Esophagus mucosa (tissue), 1 donor: ENCODE results near the gene ADRA1B. TPM values are rescaled to one million over a fixed set of nuclear protein-coding genes. Genes with fewer than 3 reads are reported as not detected.

Source experiments
- ATAC-seq: fragments of 200-7000 bp; cut with Tn5 transposase; one replicate; pipeline ENCODE4 v1.9.1; 2020
- total RNA-seq: library from RNA; stranded (reverse); gene quantifications from one replicate; pipeline ENCODE4 v1.2.4, GENCODE V29; 2023
- donor health status: DM: yes; HTN: yes; CAD: no.

Gene ADRA1B
- not detected for total RNA-seq

DNA sequence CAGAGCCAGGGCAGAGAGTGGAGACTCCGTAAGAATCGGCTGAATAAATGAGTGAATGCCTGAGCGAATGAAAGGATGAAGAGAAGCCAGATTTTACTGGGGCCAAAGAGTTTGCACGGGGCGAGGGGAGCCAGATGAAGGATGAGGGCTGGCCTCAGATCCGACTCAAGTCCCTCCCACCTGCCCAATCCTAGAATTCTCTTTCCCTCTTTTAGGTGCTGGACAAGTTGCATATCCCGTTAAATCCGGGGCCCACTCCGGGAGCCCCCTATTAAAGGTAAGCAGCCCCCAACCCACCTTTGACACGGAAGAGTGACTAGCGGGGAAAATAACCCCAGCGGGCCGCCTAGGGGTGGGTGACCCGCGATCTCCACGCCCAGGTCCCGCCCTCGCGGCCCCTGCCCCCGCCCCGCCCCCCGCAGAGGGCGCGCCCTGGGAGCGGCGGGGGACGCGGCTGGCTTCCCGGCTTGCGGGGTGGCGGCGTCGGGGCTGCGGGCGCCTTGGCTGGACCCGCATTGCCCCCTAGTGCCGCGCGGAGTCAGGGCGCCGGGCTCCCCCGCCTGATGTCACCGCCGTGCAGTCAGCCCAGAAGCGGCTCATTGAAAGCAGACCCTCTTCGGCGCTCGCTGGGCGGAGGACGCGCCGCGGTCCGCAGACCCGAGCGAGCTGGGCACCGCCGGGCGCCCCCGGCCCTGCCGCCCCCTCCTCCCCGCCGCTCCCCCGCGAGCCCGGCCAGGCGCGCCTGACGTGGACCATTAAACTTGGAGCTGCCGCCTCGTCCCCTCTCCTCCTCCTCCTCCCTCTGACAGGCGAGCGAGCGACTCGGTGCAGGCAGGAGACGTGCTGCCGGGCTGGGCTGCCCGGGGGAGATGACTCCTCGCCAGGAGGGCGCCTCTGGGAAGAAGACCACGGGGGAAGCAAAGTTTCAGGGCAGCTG is at the start of gene ADRA1B:
Gene ADRA1B, plus strand, starts transcription at position 579 of the 937 bp plus-strand sequence. CDS start 424 bp downstream, outside the sequence.
- ATAC-seq, result peak; percentile 72

GRCh38 chr5:159873680-159874079 is 42.6 kb upstream of the ADRA1B start:
- ATAC-seq, result no peak

GRCh38 chr5:159874263-159874662 is 42.0 kb upstream of the ADRA1B start:
- ATAC-seq, result no peak

GRCh38 chr5:159877016-159877415 is 39.3 kb upstream of the ADRA1B start:
- no peak for ATAC-seq

GRCh38 chr5:159877894-159878448 is 38.3 kb upstream of the ADRA1B start:
- ATAC-seq, result peak; percentile 59

- no peak for ATAC-seq
Measured at GRCh38 chr5:159878988-159879471, 37.3 kb upstream of the ADRA1B start.

- ATAC-seq, result no peak
Measured at GRCh38 chr5:159880676-159881075, 35.6 kb upstream of the ADRA1B start.

DNA sequence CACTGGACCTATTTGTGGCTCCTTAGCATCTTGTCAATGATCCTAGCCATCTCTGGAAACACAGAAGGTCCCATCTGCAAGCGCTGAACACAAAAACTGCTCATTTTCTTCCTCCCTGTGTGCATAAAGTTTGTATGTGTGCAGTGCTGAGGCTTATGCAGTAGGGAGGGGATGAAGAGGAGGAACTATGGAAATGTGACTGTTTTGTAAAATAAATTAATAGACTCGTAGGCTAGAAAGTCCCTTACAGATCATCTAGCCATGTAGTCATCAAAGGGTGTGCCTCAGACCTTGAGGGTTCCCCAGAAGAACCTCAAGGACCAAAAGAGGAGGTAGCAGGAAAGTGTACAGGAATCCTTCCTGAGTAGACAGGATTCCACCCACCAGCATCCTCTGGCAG is 34.3 kb upstream of the ADRA1B start:
- no peak for ATAC-seq

- ATAC-seq, result no peak
Measured at GRCh38 chr5:159883522-159883950, 32.7 kb upstream of the ADRA1B start.

GRCh38 chr5:159884917-159885620 is 31.2 kb upstream of the ADRA1B start:
- ATAC-seq, result no peak

DNA sequence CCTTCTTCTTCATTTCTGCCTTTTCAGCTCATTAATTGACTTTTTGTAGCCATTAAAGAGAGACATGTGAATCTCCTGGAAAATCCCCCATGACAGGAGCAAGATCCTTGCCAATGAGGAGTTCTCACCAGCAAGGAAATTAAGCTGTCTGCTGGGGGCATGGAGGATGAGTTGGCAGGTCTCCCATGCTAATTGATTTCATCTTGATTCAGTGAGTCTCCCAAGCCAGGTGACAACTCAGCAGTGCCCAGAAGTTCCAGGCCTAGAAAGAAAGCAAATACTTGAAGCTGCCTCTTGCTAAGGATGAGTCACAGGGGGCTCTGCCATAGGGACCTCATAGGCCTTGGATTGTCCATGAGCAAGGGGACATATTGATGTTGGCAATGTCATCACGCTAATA is 30.0 kb upstream of the ADRA1B start:
- ATAC-seq, result no peak

GRCh38 chr5:159887050-159887449 is 29.2 kb upstream of the ADRA1B start:
- ATAC-seq, result no peak

GRCh38 chr5:159888860-159889259 is 27.4 kb upstream of the ADRA1B start:
- no peak for ATAC-seq

GRCh38 chr5:159890141-159890540 is 26.1 kb upstream of the ADRA1B start:
- ATAC-seq, result no peak

DNA sequence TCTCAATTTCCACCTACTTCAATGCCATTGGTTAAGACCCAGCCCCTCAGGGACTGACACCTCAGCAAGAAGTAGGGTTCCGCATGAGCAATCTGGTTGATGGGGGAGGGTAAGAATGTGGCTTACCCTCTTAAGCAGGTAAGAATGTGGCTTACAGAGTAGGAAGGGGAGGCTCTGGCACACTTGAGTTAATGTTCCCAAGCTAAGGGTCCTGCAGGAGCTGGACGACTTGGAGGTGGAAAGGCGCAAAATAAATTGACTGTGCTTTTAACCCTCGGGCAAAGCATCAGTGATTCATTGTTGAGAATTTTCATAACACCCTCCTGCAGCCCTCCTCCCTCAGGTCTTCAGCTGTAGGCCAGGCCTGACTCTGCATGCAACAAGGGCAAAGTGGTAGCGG is 24.9 kb upstream of the ADRA1B start:
- no peak for ATAC-seq

DNA sequence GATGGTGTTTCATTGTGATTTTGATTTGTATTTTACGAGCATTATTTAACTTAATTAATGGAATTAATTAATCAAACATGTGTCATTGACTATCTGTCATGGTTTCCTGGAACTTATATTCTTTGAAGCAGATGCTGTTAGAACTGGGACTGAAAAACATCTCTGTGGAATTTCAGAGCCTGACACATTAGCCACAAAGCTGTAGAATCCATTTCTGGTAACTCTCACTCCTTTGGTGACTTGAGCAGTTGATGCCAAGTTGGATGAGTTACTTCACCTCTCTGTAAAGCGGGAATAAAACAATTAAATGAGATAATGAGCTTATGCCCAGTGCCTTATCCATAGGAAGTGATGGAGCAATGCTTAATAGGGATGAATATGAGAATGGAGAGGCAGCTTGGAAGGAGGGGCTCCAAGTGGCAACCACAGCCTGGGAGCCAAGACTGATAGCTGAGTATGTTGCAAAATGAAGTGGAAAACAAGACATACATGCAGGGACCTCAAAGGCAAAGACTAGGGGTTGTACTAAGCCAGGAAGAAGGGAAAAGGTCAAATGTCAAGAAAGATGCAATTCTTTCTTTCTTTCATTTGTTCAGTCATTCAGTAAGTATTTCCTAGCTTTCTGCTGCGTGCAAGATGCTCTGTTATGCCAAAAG is 23.1 kb upstream of the ADRA1B start:
- ATAC-seq, result no peak

- no peak for ATAC-seq
Measured at GRCh38 chr5:159894149-159894720, 22.0 kb upstream of the ADRA1B start.

DNA sequence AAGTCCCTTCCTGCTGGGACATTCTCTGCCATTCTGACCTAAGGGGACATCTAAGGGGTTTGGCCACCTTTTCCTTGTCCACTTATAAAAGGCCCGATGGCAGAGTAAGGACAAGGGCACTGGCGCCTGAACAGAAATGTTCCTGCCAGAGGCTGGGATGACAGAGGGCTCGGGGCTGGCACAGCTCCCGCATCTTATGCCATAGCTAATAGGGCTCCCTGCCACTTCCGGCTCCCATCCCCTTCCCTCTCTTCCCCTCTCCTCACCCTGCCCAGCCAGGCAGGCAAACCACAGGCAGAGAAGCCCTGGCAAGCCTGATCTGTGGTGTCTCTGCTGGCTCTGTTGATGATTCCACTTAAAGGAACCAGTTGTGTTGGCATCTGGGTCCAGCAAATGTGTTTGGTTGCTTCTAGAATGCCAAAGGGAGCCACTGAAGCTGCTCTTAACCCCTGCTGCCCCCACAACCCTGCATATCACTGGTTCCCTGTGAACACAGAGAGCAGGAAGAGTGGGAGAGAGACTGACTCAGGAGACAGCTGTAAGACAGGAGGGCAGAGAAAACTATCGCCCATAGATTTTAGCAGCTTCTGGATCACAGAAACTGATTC is 18.4 kb upstream of the ADRA1B start:
- ATAC-seq, result no peak

GRCh38 chr5:159899067-159900049 is 16.9 kb upstream of the ADRA1B start:
- ATAC-seq, result no peak

GRCh38 chr5:159901308-159901707 is 15.0 kb upstream of the ADRA1B start:
- ATAC-seq, result no peak

- no peak for ATAC-seq
Measured at GRCh38 chr5:159901772-159902171, 14.5 kb upstream of the ADRA1B start.
